A172 (cell line): ENCODE results near the gene EDN1. TPM values are rescaled to one million over a fixed set of nuclear protein-coding genes. Genes with fewer than 3 reads are reported as not detected.

ENCODE experiments used
- DNase-seq: peaks from one replicate; pipeline ENCODE4 v3.0.0-alpha.2; 2015; ENCODE audit warnings: low spot score
- total RNA-seq: library from RNA; depleted of rRNA; stranded (reverse); fragments of >200 nt; shearing (Covaris generic); gene quantifications from 2 replicates; pipeline ENCODE4 v1.2.3, GENCODE V29; 2014; rRNA removed

EDN1 gene
- total RNA-seq, result 24.0 and 28.5 TPM in 2 replicates

DNA sequence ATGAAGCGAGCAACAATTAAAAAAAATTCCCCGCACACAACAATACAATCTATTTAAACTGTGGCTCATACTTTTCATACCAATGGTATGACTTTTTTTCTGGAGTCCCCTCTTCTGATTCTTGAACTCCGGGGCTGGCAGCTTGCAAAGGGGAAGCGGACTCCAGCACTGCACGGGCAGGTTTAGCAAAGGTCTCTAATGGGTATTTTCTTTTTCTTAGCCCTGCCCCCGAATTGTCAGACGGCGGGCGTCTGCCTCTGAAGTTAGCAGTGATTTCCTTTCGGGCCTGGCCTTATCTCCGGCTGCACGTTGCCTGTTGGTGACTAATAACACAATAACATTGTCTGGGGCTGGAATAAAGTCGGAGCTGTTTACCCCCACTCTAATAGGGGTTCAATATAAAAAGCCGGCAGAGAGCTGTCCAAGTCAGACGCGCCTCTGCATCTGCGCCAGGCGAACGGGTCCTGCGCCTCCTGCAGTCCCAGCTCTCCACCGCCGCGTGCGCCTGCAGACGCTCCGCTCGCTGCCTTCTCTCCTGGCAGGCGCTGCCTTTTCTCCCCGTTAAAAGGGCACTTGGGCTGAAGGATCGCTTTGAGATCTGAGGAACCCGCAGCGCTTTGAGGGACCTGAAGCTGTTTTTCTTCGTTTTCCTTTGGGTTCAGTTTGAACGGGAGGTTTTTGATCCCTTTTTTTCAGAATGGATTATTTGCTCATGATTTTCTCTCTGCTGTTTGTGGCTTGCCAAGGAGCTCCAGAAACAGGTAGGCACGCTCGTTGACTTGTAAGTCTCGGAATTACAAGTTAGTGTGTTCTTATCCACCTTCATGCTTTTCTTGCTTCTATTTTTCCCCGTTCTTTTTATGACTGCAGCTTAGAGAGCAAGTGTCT lies at the start of gene EDN1:
TSS of gene EDN1 (plus strand) at position 429 of the 888 bp plus-strand sequence. CDS start at position 698, 269 bp downstream.
- DNase-seq, result peak; percentile 81

GRCh38 chr6:12241493-12242175 lies 48.5 kb upstream of the EDN1 start:
- no peak for DNase-seq

- DNase-seq, result no peak
Observed at GRCh38 chr6:12243169-12243568, 47.0 kb upstream of the EDN1 start.

GRCh38 chr6:12245360-12245759 lies 44.8 kb upstream of the EDN1 start:
- DNase-seq, result no peak

GRCh38 chr6:12245763-12246718 lies 44.1 kb upstream of the EDN1 start:
- no peak for DNase-seq

- no peak for DNase-seq
Observed at GRCh38 chr6:12246900-12247299, 43.3 kb upstream of the EDN1 start.

DNA sequence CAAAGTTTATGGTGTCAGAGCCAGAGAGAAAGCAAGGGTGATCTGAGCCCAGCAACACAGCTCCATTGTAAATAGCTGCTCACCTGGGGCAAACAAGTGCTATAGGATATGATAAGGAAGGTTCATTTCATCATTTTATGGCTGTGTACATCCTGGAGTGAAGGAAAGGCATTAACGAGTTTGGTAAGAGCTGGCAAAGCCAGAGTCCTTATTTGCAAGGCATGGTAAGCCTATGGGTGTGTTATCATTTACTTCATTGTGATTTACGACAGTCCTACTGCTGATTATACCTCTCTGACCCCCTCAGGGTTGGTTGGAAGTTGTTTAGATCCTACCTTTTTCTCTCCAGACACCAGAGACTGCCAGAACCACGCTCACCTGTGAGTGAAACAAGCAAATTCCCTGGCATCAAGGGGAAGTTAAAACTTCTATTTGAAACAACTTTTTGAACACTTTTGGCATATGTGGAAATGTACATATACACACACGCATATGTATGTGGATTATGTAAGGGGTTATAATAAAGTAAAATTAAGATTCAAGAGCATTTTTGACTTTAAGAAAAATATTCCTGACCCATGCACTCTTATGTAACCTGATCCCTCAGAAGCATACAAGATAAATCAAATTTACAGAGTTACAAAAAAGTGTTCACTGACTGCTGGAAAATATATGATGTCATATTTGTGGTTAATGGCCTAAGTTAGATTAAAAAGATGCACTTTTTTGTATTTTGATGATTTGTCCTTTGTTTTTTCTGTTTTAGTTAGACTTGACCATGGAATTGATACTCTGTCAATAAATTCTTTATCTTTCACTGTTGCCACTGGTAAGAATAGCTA lies 40.4 kb upstream of the EDN1 start:
- no peak for DNase-seq

DNA sequence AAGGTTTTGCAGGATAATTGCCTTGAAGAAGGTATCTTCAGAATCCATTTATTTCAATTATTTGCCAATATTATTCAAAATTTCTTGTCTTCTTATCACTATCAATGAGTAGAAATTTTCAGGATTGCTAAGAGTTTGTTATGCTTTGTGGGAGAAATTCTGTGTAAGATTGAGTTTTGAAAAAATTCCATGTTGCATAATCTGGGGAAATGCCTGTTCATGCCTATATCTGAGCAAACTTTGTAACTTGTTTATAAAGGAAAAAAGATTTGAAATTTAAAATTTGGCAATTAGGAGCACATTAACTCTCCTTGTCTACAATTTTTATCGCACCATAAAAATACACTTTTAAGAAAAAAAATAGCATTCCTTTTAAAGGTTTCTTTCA lies 39.8 kb upstream of the EDN1 start:
- DNase-seq, result no peak

DNA sequence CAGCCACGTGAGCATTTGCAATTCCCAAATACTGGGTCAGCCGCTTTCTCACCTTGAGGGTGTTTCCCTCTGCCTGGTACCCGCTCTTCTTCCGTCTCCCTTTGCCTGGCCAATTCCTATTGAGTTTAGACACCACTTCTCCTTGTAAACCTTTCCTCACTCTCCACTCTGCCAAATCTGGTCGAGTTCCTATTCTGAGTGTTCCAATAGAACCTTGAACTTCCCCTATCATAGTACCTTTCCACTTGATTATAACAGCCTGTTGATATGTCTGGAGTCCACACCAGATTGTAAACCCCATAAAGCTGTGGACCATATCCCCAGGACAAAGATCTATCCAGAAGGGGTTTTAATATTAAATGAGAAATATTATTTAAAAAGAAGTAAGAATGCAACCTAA lies 36.0 kb upstream of the EDN1 start:
- no peak for DNase-seq

GRCh38 chr6:12258191-12258590 lies 32.0 kb upstream of the EDN1 start:
- no peak for DNase-seq

GRCh38 chr6:12258591-12259075 lies 31.5 kb upstream of the EDN1 start:
- no peak for DNase-seq

- DNase-seq, result no peak
Observed at GRCh38 chr6:12260458-12261093, 29.6 kb upstream of the EDN1 start.

DNA sequence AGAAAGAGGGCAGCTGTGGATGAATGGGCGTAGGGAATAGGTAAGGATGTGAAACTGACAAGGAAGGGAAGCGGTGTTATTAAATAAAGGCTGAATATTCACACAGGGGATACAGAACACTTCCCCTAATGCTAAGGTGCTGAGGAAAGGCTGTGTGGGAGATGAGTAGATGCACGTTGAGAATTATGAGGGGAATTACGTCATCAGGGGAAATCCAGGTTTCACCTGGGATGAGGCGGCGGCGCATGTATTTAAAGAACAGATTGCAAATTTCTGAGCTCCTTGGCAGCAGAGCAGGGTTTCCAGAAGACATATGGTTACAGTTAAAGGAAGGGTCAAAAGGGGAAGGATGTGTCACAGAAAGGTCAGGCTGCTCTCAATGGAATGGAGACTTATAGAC lies 28.7 kb upstream of the EDN1 start:
- no peak for DNase-seq

DNA sequence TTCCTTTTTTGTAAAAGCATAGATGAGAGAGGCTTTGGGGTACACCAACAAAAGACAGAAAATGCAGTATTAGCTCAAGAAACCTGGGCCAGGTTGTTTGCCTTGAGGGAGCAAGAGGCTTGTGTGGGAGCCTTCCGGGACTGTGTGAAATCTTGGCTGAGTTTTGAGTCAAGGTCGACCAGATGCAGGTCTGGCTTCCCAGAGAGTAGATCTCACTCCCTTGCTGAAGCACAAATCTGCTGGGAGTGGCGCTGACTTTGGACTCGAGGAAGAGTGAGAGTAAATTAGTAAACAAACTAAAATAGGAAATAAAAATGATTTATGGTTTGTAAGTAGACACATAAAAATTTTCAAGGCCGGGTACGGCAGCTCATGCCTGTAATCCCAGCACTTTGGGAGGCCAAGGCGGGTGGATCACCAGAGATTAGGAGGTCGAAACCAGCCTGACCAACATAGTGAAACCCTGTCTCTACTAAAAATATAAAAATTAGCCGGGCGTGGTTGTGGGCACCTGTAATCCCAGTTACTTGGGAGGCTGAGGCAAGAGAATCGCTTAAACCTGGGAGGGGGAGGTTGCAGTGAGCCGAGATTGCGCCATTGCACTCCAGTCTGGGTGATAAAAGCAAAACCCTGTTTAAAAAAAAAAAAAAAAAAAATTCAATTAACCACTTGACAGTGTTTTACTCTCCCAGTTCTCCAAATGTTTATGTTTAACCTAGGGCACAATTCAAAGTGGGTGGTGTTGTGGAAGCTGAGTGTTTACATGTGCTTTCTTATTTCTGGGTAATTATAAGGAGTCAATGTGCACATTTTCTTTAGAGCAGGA lies 27.7 kb upstream of the EDN1 start:
- DNase-seq, result no peak

DNA sequence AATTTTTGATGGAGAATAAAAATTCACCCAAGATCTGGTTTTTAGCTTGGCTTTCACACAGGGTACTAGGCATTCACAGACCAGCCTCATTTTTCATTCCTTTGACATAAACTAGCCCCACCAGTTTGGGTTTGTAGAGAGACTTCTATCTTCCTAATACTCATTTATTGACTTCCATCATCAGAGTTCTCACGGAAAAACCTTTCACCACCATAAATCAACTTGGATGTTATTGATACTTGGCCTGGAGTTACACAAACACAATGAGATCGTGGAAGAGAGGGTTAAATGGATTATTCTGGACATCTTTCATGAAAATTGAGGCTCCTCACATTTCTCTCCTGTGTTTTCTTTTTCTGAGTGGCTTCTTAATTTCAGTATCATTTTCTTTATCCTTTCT lies 26.8 kb upstream of the EDN1 start:
- DNase-seq, result no peak

DNA sequence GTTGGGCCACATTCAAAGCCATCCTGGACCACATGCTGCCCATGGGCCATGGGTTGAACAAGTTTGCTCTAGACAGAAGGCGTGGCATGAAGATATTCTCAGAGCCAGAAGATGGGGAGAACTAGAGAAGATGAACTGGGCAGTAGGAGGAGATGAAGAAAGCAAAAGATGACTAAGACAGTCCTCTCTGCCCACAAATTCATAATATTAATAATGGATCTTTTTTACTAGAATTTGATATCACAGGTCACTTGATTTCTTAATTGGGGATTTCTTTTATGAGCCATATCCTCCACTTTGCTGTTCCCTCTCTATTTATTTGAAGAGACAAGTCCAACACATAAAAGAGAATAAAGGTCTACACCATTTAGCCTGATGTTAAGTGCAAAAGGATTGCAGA lies 25.5 kb upstream of the EDN1 start:
- DNase-seq, result no peak

GRCh38 chr6:12265296-12265695 lies 24.9 kb upstream of the EDN1 start:
- no peak for DNase-seq

GRCh38 chr6:12265791-12266190 lies 24.4 kb upstream of the EDN1 start:
- peak; percentile 70 for DNase-seq

- peak; percentile 53 for DNase-seq
Observed at GRCh38 chr6:12266571-12266970, 23.6 kb upstream of the EDN1 start.
